Embryonic facial prominence (tissue), 1 donor: Measurements from ENCODE around the gene PKD2L1.

Experiments used
- DNase-seq: peaks from one replicate; pipeline ENCODE4 v3.0.0-alpha.2; 2016; ENCODE audit errors: extremely low spot score

The PKD2L1 gene

GRCh38 chr10:100356067-100357017 lies 26.3 kb upstream of the PKD2L1 start:
- no peak for DNase-seq

- no peak for DNase-seq
Observed at GRCh38 chr10:100355086-100355485, 25.1 kb upstream of the PKD2L1 start.

GRCh38 chr10:100353770-100354485 lies 23.9 kb upstream of the PKD2L1 start:
- no peak for DNase-seq

GRCh38 chr10:100350914-100351485 lies 21.0 kb upstream of the PKD2L1 start:
- no peak for DNase-seq

- no peak for DNase-seq
Observed at GRCh38 chr10:100349672-100350071, 19.6 kb upstream of the PKD2L1 start.

GRCh38 chr10:100349087-100349486 lies 19.1 kb upstream of the PKD2L1 start:
- no peak for DNase-seq

- no peak for DNase-seq
Observed at GRCh38 chr10:100348389-100348927, 18.4 kb upstream of the PKD2L1 start.

GRCh38 chr10:100347568-100348195 lies 17.7 kb upstream of the PKD2L1 start:
- DNase-seq: no peak

- DNase-seq: peak; percentile 80
Observed at GRCh38 chr10:100346765-100347567, 16.9 kb upstream of the PKD2L1 start, which contains the start of gene SCD. Gene SCD (plus strand): TSS chr10:100347233. CDS start chr10:100347505, 272 bp downstream.

- DNase-seq: no peak
Observed at GRCh38 chr10:100346351-100346764, 16.3 kb upstream of the PKD2L1 start.

- DNase-seq: no peak
Observed at GRCh38 chr10:100345570-100346330, 15.7 kb upstream of the PKD2L1 start.

- no peak for DNase-seq
Observed at GRCh38 chr10:100344241-100344788, 14.3 kb upstream of the PKD2L1 start.

- no peak for DNase-seq
Observed at GRCh38 chr10:100342627-100342972, 12.6 kb upstream of the PKD2L1 start.

- DNase-seq: no peak
Observed at GRCh38 chr10:100341953-100342626, 12.1 kb upstream of the PKD2L1 start.

GRCh38 chr10:100340948-100341847 lies 11.2 kb upstream of the PKD2L1 start:
- DNase-seq: no peak

GRCh38 chr10:100339236-100339635 lies 9.2 kb upstream of the PKD2L1 start:
- DNase-seq: no peak

- no peak for DNase-seq
Observed at GRCh38 chr10:100338434-100339036, 8.5 kb upstream of the PKD2L1 start.

GRCh38 chr10:100334762-100335161 lies 4.7 kb upstream of the PKD2L1 start:
- DNase-seq: no peak
